Loucy (cell line): Measurements from ENCODE around the gene CTNND2.

Source experiments
- H2AFZ ChIP-seq: fragments of 200-600 bp; sonication (generic); 2 replicates; pipeline ENCODE4 v1.6.0; 2016; ENCODE audit warnings: antibody characterized with exemption, mild to moderate bottlenecking, low read length, moderate library complexity
- H3F3A ChIP-seq: fragments of 200-600 bp; 2 replicates; pipeline ENCODE4 v1.6.0; 2016; ENCODE audit warnings: antibody characterized with exemption, low read depth, mild to moderate bottlenecking
- H3K27me3 ChIP-seq: fragments of 200-600 bp; sonication (generic); 2 replicates; pipeline ENCODE4 v1.6.1; 2014; ENCODE audit warnings: low read length, mild to moderate bottlenecking; ENCODE audit not compliant: insufficient read depth, poor library complexity, severe bottlenecking
- H3K36me3 ChIP-seq: fragments of 200-600 bp; sonication (generic); 2 replicates; pipeline ENCODE4 v1.6.1; 2016; ENCODE audit warnings: low read length; ENCODE audit not compliant: insufficient read depth
- H3K4me1 ChIP-seq: fragments of 200-600 bp; sonication (generic); 2 replicates; pipeline ENCODE4 v1.5.1; 2014; ENCODE audit warnings: low read length, mild to moderate bottlenecking; ENCODE audit not compliant: insufficient read depth, poor library complexity, severe bottlenecking
- H3K4me2 ChIP-seq: fragments of 200-600 bp; sonication (generic); 2 replicates; pipeline ENCODE4 v1.6.0; 2014; ENCODE audit warnings: antibody characterized with exemption, low read length, low read depth, mild to moderate bottlenecking; ENCODE audit not compliant: poor library complexity, severe bottlenecking
- H3K4me3 ChIP-seq: fragments of 200-600 bp; sonication (generic); 2 replicates; pipeline ENCODE4 v1.5.1; 2014; ENCODE audit warnings: low read length, mild to moderate bottlenecking, mixed read lengths; ENCODE audit not compliant: poor library complexity, severe bottlenecking
- H3K79me2 ChIP-seq: fragments of 200-600 bp; sonication (generic); 2 replicates; pipeline ENCODE4 v1.6.1; 2014; ENCODE audit warnings: low read length; ENCODE audit not compliant: insufficient read depth
- H3K9ac ChIP-seq: fragments of 200-600 bp; sonication (generic); 2 replicates; pipeline ENCODE4 v1.6.0; 2014; ENCODE audit warnings: mild to moderate bottlenecking, low read depth, low read length, moderate library complexity; ENCODE audit not compliant: poor library complexity, severe bottlenecking
- H3K9me2 ChIP-seq: fragments of 200-600 bp; sonication (generic); replicated peaks from 2 replicates; pipeline ENCODE4 v1.6.1; 2016; ENCODE audit warnings: low read depth, low read length, mixed read lengths
- H3K9me3 ChIP-seq: fragments of 200-600 bp; sonication (generic); 2 replicates; pipeline ENCODE4 v1.6.1; 2014; ENCODE audit warnings: mild to moderate bottlenecking, antibody characterized with exemption, low read length, low read depth; ENCODE audit not compliant: insufficient read depth
- H4K20me1 ChIP-seq: fragments of 200-600 bp; sonication (generic); 2 replicates; pipeline ENCODE4 v1.6.0; 2014; ENCODE audit warnings: antibody characterized with exemption, low read length, mild to moderate bottlenecking; ENCODE audit not compliant: insufficient read depth, poor library complexity, severe bottlenecking
- CTCF ChIP-seq: fragments of 200-600 bp; sonication (generic); conservative IDR thresholded peaks from 2 replicates; pipeline ENCODE4 v1.5.1; 2014; ENCODE audit warnings: mild to moderate bottlenecking, antibody characterized with exemption, low read length
- EZH2phosphoT487 ChIP-seq: fragments of 200-600 bp; IDR thresholded peaks from 2 replicates; pipeline ENCODE4 v1.6.1; 2018; ENCODE audit warnings: antibody characterized with exemption, mild to moderate bottlenecking, moderate library complexity, borderline replicate concordance

Gene CTNND2

GRCh38 chr5:11310158-11310557 lies 594.1 kb downstream of the CTNND2 start:
- H4K20me1 ChIP-seq = no peaks in the 10 kb centered on the region
- no peak overlapping the region for H3K9ac ChIP-seq
- H3K9me3 ChIP-seq = no peaks in the 10 kb centered on the region
- H3K79me2 ChIP-seq = no peaks in the 10 kb centered on the region
- no peaks in the 10 kb centered on the region for H3K36me3 ChIP-seq
- H3K9me2 ChIP-seq = no peaks in the 10 kb centered on the region
- TF ChIP-seq CTCF (no peak), EZH2phosphoT487 (no peak)
- H3K4me2 ChIP-seq = no peak overlapping the region
- no peaks in the 10 kb centered on the region for H3K4me1 ChIP-seq
- no peaks in the 10 kb centered on the region for H3K27me3 ChIP-seq
- H3K4me3 ChIP-seq = no peak overlapping the region
- H3F3A ChIP-seq = no peaks in the 10 kb centered on the region
- no peak overlapping the region for H2AFZ ChIP-seq

GRCh38 chr5:11306365-11306764 lies 597.9 kb downstream of the CTNND2 start:
- Histone ChIP-seq H3K27me3 (no peaks in the 10 kb centered on the region), H3K36me3 (no peaks in the 10 kb centered on the region)

GRCh38 chr5:11305245-11305644 lies 599.0 kb downstream of the CTNND2 start:
- H3K9ac ChIP-seq = no peak overlapping the region
- H3K27me3 ChIP-seq = no peaks in the 10 kb centered on the region
- no peaks in the 10 kb centered on the region for H3K9me3 ChIP-seq
- H3K79me2 ChIP-seq = no peaks in the 10 kb centered on the region
- H3F3A ChIP-seq = no peaks in the 10 kb centered on the region
- H3K4me2 ChIP-seq = no peak overlapping the region
- H4K20me1 ChIP-seq = no peaks in the 10 kb centered on the region
- H3K9me2 ChIP-seq = no peaks in the 10 kb centered on the region
- no peaks in the 10 kb centered on the region for H3K36me3 ChIP-seq
- no peak overlapping the region for H3K4me3 ChIP-seq
- no peak for TF ChIP-seq EZH2phosphoT487
- TF ChIP-seq CTCF = no peak
- no peak overlapping the region for H2AFZ ChIP-seq
- H3K4me1 ChIP-seq = no peaks in the 10 kb centered on the region

More at GRCh38 chr5:11306365-11306764, 597.9 kb downstream of the CTNND2 start:
- no peaks in the 10 kb centered on the region for H3K79me2 ChIP-seq
- no peak overlapping the region for H3K4me2 ChIP-seq
- TF ChIP-seq CTCF (no peak), EZH2phosphoT487 (no peak)
- H3K4me3 ChIP-seq = no peak overlapping the region
- H3K9ac ChIP-seq = no peak overlapping the region
- no peaks in the 10 kb centered on the region for H3K9me3 ChIP-seq
- no peaks in the 10 kb centered on the region for H3F3A ChIP-seq
- no peaks in the 10 kb centered on the region for H4K20me1 ChIP-seq
- H3K4me1 ChIP-seq = no peaks in the 10 kb centered on the region
- no peaks in the 10 kb centered on the region for H3K9me2 ChIP-seq
- no peak overlapping the region for H2AFZ ChIP-seq
